GM18526 (cell line): ENCODE results near the gene TRAP1.

Source experiments
- POLR2A ChIP-seq: IDR thresholded peaks from 3 replicates; pipeline ENCODE4 v1.6.1; 2011; ENCODE audit not compliant: insufficient read length; ENCODE audit errors: extremely low read depth

The TRAP1 gene

DNA sequence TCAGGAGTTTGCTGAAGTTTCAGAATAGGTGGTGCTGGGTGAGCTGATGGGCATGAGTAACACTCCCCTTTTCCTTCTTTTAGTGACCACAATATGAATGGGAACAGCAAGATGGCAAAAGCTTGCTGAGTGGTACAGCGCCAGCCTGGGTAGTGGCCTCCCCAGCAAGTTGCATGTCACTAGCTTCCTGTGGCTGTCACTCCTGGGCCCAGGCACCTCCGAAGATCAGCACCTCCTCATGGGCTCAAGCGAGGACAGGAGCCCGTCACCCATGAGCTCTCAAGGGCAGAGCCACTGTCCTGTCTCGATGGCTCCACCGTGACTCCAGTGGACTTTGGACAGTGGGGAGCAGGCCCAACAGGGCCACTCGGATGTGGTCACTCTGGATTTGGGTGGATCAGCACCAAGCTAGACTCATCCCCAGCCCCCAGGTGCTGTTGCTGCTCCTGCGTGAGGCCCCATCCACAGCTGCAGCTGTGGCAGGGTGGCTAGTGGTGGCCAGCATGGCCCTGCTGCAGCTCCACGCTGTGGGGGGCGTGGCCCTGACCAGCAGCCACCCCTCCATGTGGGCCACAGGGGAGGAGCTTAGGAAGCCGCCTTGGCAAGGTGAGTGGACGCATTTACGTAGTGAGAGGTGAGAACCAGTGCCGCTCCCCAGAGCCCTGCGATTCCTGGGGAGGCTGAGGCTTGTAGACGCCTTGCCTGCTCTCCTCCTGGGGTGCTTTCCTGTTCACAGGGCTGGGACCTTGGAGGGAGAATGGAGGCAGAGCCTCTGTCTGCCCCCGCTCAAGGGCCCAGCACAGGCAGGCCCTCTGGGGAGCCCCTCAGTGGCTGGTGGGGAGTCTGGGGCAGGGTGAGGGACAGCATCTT lies 76.5 kb downstream of the TRAP1 start:
- no peak for TF ChIP-seq POLR2A

DNA sequence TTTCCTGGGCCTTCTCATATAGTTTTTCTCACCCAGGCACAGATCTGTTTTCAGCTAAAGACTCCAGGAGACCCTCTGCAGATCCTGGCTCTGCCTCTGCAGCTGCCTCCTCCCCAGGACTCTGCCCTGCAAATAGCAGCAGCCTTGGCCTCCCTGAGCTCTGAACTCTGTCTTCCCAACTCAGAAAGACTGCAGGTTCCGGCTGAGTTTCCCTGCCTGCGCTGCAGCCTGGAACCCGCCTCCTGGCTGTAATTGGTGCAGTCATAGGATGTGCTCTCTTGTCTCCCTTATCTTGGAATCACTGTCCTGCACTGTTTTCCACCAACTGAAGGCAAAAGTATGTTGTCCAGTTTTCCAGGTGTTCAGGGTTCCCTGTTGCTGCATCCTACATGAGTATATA lies 77.1 kb downstream of the TRAP1 start:
- no peak for TF ChIP-seq POLR2A

DNA sequence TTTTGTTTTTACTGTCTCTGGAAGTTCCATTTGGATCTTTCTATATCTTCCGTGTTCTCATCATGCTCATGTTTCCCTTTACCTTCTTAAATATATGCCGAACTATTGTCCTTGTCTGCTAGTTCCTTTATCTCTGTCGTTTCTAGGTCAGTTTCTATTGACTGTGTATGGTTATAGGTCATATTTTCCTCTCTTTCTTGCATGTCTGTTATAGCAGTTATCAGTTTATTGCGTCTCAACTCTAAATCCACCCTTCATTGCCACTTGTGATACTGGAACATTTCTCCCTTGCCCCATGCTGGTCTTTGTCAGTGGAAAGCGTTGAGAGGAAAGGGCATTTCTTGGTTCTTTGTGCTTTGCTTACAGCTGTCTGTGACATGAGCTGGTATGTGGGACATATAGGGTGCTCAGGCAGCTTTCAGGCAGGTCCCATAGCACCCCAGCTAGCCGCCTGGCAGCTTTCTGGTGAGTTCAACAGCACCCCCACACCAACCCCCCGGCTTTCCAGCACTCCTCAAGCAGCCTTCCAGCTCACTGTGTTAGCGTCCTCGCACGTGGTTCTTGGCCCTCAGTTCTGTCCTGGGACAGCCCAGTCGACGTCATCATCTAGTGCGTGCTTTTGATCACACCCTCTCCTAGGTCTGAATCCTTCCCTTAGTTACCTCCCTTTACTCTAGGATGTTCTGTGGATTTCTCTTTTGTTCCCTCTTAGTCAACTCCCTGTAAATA lies 78.2 kb downstream of the TRAP1 start:
- no peak for TF ChIP-seq POLR2A

DNA sequence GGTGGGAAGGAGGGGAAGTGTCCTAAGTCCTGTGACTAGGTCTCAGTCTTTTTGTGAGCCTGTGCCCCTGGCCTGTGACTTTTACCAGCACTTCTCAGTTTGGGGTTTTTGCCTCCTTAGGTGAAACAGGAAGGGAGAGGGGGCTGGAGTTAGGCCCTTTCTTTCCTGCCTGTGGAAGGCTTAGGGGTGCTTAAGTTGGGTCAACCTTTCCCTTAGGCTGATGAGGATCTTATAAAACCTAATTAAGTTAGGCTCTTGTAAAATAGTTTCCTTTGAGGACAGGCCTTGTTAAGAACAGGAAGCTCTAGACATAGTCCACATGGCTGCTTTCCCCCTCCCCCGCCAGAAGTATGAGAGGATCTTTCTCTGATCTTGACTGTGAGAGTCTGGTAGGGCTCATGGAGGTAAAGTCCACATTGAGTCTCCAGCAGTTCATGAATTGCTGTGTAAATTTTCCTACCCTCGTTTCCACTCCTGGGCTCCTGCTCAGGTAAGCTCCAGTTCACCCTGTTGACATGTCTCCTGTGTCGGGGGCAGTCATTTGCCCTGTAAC lies 79.9 kb downstream of the TRAP1 start:
- no peak for TF ChIP-seq POLR2A

DNA sequence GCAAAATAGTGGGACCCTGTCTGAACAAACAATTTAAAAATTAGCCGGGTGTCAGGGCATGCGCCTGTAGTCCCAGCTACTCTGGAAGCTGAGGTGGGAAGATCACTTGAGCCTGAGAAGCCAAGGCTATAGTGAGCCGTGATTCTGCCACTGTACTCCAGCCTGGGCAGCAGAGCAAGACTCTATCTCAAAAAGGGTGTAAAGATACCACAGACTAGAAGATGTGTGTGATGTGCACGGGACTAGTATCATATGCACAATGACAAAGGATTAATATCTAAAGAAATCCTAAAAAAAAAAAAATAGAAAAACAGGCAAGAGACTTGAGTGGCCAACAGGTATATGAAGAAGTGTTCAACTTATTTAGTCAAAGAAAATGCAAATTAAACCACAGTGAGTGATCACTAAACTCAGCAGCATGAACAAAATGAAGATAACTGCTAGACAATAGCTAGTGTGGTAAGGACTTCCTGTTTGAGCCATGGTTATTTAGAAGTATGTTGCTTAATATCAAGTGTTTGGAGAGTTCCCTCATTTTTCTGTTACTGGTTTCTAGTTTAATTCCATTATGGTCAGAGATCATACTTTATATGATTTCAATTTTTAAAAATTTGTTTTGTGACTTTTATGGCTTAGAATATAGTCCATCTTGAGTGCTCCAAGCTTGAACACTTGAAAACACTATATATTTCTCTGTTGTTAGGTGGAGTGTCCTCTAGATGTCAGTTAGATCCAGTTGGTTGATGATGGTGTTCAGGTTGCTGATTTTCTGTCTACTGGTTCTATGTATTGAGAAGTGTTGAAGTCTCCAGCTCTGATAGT lies 91.2 kb downstream of the TRAP1 start:
- TF ChIP-seq POLR2A, result no peak

DNA sequence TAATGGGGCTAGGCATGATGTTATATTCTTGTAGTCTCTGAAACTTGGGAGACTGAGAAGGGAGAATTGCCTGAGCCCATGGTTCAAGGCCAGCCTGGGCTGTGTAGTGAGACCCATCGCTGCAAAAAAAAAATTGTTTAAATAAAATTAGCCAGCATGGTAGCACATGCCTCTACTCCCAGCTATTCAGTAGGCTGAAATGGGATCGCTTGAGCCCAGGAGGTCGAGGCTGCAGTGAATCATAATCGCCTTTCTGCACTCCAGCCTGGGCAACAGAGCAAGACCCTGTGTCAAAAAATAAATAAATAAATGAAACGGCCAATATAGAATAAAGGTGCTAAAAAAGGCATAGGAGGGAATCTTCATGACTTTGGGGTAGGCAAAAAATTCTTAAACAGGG lies 92.0 kb downstream of the TRAP1 start:
- TF ChIP-seq POLR2A, result no peak

DNA sequence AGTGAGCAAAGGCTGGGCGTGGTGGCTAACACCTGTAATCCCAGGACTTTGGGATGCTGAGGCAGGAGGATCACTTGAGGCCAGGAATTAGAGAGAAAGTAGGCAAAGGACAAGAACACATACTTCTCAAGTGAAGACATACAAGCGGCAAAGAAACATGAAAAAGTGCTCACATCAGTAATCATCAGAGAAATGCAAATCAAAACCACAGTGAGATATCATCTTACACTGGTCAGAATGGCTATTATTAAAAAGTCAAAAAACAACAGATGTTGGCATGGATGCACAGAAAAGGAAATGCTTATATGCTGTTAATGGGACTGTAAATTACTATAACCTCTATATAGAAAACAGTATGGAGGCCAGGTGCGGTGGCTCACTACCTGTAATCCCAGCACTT lies 93.7 kb downstream of the TRAP1 start:
- TF ChIP-seq POLR2A, result no peak

DNA sequence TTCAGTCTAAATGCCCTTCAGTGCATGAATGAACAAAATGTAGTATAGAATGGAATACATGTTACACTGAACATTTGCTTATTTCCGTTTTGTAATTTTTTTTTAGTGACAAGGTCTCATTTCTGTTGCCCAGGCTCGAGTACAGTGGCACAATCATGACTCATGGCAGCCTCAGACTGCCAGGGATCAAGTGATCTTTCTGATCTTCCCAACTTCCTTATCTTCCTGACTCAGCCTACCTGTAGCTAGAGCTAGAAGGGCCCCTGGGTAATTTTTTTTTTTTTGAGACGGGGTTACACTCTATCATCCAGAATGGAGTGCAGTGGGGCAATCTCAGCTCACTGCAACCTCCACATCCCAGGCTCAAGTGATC lies 98.6 kb downstream of the TRAP1 start:
- no peak for TF ChIP-seq POLR2A

DNA sequence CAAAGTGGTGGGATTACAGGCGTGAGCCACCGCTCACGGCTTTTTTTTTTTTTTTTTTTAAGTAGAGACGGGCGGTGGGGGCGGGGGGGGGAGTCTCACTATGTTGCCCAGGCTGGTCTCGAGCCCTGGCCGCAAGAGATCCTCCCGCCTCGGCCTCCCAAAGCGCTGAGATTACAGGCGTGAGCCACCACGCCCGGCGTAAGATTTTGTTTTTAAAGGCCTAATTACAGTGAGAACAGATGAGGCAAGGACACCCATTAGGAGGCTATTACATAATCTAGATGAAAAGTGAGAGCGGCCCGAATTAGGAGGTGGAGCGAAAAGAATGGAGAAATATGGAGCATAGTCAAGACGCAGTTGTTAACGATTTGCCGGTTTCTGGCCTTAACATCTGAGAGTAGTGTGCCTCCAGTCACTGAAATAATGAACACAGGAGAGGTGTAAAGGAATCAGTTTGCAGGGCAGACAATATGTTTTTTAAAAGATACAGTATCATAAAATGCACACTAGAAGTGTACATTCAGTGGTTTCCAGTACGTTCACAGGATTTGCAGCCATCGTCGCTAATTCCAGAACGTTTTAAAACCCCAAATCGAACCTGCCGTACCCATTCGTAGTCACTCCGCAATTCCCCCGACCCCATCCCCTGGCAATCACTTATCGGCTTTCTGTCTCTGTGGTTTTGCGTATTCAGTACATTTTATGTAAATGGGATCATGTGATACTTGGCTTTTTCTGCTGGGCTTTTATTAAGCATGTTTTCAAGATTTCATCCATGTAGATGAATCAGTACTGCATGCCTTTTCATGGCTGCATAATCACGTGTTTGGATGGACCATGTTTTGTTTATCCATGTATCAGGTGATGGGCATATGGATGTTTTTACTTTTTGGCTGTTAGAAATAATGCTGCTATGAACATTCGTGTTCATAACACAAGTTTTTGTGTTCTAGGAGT lies 104.5 kb downstream of the TRAP1 start:
- no peak for TF ChIP-seq POLR2A

DNA sequence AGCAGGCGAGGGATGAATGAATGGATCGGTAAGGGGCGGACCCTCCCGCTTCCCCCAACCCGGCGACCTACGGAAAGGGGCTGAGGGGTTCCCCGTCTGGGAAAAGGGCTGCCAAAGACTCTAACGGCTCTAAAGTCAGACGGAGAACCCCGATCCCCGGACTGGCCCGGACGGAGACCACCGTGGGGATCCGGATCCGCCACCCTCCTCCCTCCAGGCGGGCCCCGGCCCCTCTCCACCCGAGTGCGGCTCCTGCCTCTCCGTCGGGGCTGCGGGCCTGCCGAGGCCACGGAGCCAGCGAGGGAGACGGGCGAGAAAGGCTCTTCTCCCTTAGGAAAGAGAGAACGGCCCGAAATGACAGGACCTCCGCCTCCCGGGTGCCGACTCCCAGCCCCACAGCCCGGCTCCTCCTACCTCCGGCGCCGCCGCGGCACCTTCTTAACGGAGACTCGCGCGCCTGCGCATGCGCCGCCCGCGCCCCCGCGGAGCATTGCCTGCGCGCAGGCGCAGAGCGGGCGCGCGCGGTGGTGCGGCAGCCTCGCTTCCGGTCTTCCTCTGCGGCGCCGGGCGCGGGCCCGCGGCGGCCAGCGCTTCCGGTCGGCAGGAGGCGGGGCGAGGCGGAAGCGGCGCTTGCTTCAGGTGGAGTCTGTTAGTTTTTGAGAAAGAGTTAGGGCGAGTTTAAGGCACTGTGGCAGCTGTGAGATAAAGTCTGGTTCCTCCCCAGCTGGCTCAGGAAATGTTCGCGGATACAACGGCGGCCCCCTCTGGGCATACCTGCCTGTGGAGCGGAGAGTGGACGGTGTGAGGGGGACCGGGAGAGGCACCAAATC lies 106.0 kb downstream of the TRAP1 start, which contains the start of gene SLX4:
Gene SLX4 (minus strand): TSS at position 461 of the 830 bp plus-strand sequence. CDS start 2,642 bp downstream, outside the sequence.
- TF ChIP-seq POLR2A, result peak; percentile 87

DNA sequence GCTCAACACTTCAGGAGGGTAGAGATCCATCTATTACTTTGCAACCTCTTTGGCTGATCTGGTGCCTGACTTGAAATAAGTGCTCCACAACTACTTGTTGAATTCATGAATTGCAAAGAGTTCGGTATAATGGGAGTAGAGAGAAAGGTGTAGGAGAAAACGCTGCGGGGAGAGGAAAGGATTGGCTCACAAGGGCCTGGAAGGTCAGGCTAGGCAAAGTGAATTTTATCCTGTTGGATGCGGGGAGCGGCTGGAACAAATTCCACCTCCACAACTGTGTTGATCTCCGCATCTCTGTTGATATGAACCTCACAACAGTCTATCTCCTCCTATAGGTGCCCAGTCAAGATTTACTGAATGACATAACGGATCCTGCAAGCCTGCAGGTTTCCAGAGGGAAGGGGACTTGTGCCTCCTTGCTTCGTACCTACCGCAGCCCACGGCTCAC lies 106.6 kb downstream of the TRAP1 start:
- no peak for TF ChIP-seq POLR2A

DNA sequence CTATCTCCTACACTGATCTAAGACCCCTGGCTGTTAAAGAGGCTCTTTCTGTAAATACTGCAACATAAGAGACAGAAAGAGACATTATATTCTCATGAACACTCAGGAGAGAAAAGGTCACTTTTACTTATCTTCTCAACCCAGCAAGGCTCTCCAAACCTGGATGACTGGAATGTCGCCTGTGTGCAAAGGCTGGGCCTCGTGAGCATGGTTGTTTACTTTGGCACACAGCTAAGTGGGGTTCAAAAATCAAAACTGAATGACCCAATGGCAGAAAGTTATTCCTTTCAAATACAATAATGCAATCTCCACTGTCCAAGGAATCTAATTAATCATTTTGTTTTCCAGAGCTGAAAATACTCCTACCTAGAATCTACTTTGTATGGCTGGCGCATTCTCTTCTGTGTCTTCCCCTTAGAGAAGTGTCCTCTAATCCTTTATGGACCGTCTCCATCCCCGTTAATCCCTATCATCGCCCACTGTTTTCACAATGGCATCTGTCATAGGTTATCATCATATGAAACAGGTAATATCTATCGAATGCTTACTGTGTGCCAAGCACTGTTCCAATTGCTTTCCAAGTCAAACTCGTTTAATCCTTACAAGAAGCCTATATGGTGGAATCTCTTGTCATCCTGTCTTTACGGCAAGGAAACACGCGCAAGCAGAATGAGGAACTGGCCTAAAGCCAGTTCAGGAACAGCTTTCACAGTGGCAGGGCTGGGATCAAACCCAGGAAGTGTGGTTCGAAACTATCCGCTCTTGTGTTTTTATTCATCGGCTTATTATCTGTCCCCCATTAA lies 107.2 kb downstream of the TRAP1 start:
- no peak for TF ChIP-seq POLR2A
